ENCODE data around the gene DIP2C.

DNA sequence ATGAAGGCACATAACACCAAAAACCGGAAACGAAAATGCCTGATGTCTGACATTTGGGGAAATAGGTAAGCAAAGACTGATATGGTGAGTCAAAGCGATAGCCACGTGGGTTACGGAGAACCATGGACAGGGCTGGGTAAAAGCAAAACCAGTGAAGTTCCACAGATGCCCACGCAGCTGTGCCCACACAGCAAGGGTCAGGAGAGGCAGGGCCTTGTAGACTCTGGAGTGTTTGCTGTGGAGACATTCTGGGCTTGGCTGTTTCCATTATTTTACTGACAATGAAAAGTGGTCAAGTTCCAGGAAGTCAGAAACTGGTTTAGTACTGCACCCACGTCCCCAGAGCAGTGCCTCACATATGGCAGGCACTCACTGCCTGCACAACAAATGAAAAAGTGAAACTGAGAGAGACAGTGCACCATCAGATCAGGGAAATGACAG is 405.5 kb downstream of the DIP2C start:
- no peak for TF ChIP-seq POLR2A (IDR thresholded peaks at IDR 0.05; ENCODE audit: low read depth, low read length)
- TF ChIP-seq TAF1 (IDR thresholded peaks at IDR 0.05; ENCODE audit: borderline replicate concordance, low read depth, low read length) = no peak
- TF ChIP-seq POLR2AphosphoS5 (IDR thresholded peaks at IDR 0.05; ENCODE audit: low read depth, low read length) = no peak

All from GM12892 (cell line).